CD14-positive monocyte (primary cell): ENCODE results near the gene TLX1. TPM values are rescaled to one million over a fixed set of nuclear protein-coding genes. Genes with fewer than 3 reads are reported as not detected.

ENCODE experiments used
- DNase-seq, 3 donors: peaks; one replicate each; pipeline ENCODE4 v3.0.0-alpha.2; 2011 to 2022
- H2AFZ ChIP-seq: 2 replicates; pipeline ENCODE4 v1.6.0; 2012; ENCODE audit warnings: mild to moderate bottlenecking, low read depth, low read length, inconsistent platforms; ENCODE audit not compliant: insufficient read depth, poor library complexity, severe bottlenecking
- H3K27ac ChIP-seq, 2 donors: 1 replicate in 1 of 2; 2 replicates in 1 of 2; pipeline ENCODE4 v1.5.1; 2012 to 2013; ENCODE audit warnings: low read length in 2 of 2, control low read depth in 1 of 2, inconsistent platforms in 1 of 2, low read depth in 1 of 2, mild to moderate bottlenecking in 1 of 2
- H3K27me3 ChIP-seq, 2 donors: one replicate each; pipeline versions ENCODE4 v1.6.0 to v1.6.1; 2011 to 2013; ENCODE audit warnings: low read length in 2 of 2; ENCODE audit not compliant: control insufficient read depth in 2 of 2, insufficient read depth in 2 of 2
- H3K36me3 ChIP-seq, 2 donors: replicated peaks in 1 of 2; 1 replicate in 1 of 2; 2 replicates in 1 of 2; pipeline versions ENCODE4 v1.5.1 to v1.6.1; 2012 to 2013; ENCODE audit warnings: low read length in 2 of 2, control low read depth in 1 of 2, inconsistent platforms in 1 of 2, mild to moderate bottlenecking in 1 of 2; ENCODE audit not compliant: insufficient read depth in 2 of 2, control insufficient read depth in 1 of 2
- H3K4me1 ChIP-seq, 2 donors: 1 replicate in 1 of 2; 2 replicates in 1 of 2; pipeline versions ENCODE4 v1.5.1 to v1.6.1; 2012 to 2013; ENCODE audit warnings: low read length in 2 of 2, control low read depth in 1 of 2, inconsistent platforms in 1 of 2, mild to moderate bottlenecking in 1 of 2, moderate library complexity in 1 of 2; ENCODE audit not compliant: insufficient read depth in 2 of 2, control insufficient read depth in 1 of 2
- H3K4me2 ChIP-seq: replicated peaks from 2 replicates; pipeline ENCODE3; 2012; ENCODE audit warnings: low read length, moderate library complexity, mild to moderate bottlenecking; ENCODE audit not compliant: poor library complexity, severe bottlenecking; ENCODE audit errors: extremely low read depth
- H3K4me3 ChIP-seq, 3 experiments: fragments of 200-600 bp in 1 of 3; sonication (generic) in 1 of 3; replicated peaks in 1 of 3; 1 replicate in 2 of 3; 2 replicates in 1 of 3; pipeline ENCODE4 v1.5.1; 2011 to 2013; ENCODE audit warnings: low read length in 3 of 3, mild to moderate bottlenecking in 3 of 3, control low read depth in 2 of 3, low read depth in 2 of 3, inconsistent platforms in 1 of 3, moderate library complexity in 1 of 3
- H3K79me2 ChIP-seq: 2 replicates; pipeline ENCODE4 v1.6.0; 2012; ENCODE audit warnings: mild to moderate bottlenecking, control low read depth, inconsistent platforms, low read length, moderate library complexity; ENCODE audit not compliant: insufficient read depth
- H3K9ac ChIP-seq: 2 replicates; pipeline ENCODE4 v1.6.0; 2017; ENCODE audit warnings: low read length, mild to moderate bottlenecking; ENCODE audit not compliant: insufficient read depth, poor library complexity, severe bottlenecking
- H3K9me3 ChIP-seq, 2 donors: replicated peaks in 1 of 2; 1 replicate in 1 of 2; 2 replicates in 1 of 2; pipeline versions ENCODE4 v1.5.1 to v1.6.1; 2012 to 2013; ENCODE audit warnings: low read length in 2 of 2, control low read depth in 1 of 2; ENCODE audit not compliant: control insufficient read depth in 1 of 2, insufficient read depth in 1 of 2
- H4K20me1 ChIP-seq: 2 replicates; pipeline ENCODE4 v1.6.0; 2012; ENCODE audit warnings: mild to moderate bottlenecking, low read length, control low read depth, moderate library complexity; ENCODE audit not compliant: insufficient read depth
- H3K27ac Mint-ChIP-seq, 7 donors: one replicate each; pipeline ENCODE4 v1.8.0; 2020; ENCODE audit warnings: mild to moderate bottlenecking in 7 of 7, mixed read lengths in 7 of 7, moderate library complexity in 6 of 7, inconsistent platforms in 2 of 7
- H3K27me3 Mint-ChIP-seq, 3 donors: one replicate each; pipeline ENCODE4 v1.8.0; 2021 to 2022; ENCODE audit warnings: low read depth in 3 of 3, mild to moderate bottlenecking in 3 of 3, mixed read lengths in 3 of 3, moderate library complexity in 3 of 3, inconsistent platforms in 1 of 3
- H3K36me3 Mint-ChIP-seq, 2 donors: one replicate each; pipeline ENCODE4 v1.8.0; 2020; ENCODE audit warnings: mixed read lengths in 2 of 2, inconsistent platforms in 1 of 2, mild to moderate bottlenecking in 1 of 2
- H3K4me1 Mint-ChIP-seq: one replicate; pipeline ENCODE4 v1.8.0; 2020; ENCODE audit warnings: mild to moderate bottlenecking, mixed read lengths
- H3K4me3 Mint-ChIP-seq, 2 donors: one replicate each; pipeline ENCODE4 v1.8.0; 2020; ENCODE audit warnings: mild to moderate bottlenecking in 2 of 2, mixed read lengths in 2 of 2, moderate library complexity in 1 of 2
- H3K9me3 Mint-ChIP-seq, 7 donors: one replicate each; pipeline ENCODE4 v1.8.0; 2020 to 2022; ENCODE audit warnings: mixed read lengths in 7 of 7, mild to moderate bottlenecking in 6 of 7, moderate library complexity in 6 of 7, inconsistent platforms in 2 of 7
- WGBS: methylation state at CpG from one replicate; pipeline ENCODE4 v1.1.5; 2013; ENCODE audit warnings: missing lambda C conversion rate; ENCODE audit not compliant: insufficient coverage; 5-methylcytosine and 5-hydroxymethylcytosine counted together
- intact Hi-C, 2 donors: fragments of 100-400 bp; cut with micrococcal nuclease; formaldehyde crosslinking; loops; one replicate each; pipeline versions ENCODE4 v1.15.0 to v1.15.1; 2023
- polyA plus RNA-seq, 3 donors: library from polyadenylated mRNA; depleted of rRNA in 1 of 3; unstranded in 2 of 3; stranded (reverse) in 1 of 3; fragments of 300-500 nt in 2 of 3; fragments of >200 nt in 1 of 3; fragmentation: Illumina TruSeq in 2 of 3; gene quantifications; 1 replicate in 2 of 3; 2 replicates in 1 of 3; pipeline ENCODE4 v1.2.3, GENCODE V29; 2012 to 2021
- TF ChIP-seq, protein P1 (sequence below): fragments of 200-600 bp; IDR thresholded peaks from one replicate; pipeline ENCODE4 v1.8.0; 2022; ENCODE audit warnings: antibody characterized with exemption, mild to moderate bottlenecking

The TLX1 gene
- polyA plus RNA-seq, 3 donors: not detected

DNA sequence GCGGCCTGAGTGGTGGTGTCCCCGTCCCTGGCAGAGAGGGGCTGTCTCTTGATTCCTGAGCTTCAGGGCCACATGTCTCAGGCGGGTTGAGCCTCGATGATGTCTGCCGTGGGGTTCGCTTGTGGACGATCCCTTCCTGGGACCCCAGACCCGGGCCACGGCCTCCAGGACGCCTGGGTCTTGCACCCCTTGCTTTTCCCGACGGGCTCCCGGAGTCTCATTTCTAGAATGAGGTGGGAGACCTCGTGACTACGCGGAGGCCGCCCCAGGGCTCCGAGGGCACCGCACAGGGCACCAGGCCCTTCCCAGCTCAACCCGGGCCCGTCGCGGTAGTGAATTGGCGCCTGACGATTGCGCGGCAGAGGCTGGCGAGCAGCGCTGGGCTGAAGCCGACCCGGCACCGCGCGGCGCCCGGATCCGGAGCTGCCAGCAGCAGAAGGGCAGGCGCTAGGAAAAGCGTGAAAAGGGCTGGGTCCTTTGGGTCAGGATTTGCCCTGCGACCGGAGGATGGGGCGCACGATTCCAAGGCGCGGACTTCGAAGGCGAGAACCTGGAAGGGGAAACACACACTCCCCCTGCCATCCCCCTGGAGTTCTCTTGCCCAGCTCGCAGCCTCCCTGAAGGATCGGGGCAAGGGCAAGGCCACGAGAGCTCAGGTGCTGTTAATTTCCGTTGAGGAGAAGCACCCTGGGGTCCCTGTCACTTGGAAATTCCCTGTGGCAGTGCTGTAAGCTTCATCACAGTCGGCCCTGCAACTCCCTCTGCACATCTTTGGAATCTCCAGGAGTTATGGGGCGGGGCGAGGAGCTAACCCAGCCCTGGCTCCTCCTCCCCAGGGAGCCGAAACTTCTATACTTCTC, 15.5 kb downstream of the TLX1 start:
- TF ChIP-seq, protein P1, sequence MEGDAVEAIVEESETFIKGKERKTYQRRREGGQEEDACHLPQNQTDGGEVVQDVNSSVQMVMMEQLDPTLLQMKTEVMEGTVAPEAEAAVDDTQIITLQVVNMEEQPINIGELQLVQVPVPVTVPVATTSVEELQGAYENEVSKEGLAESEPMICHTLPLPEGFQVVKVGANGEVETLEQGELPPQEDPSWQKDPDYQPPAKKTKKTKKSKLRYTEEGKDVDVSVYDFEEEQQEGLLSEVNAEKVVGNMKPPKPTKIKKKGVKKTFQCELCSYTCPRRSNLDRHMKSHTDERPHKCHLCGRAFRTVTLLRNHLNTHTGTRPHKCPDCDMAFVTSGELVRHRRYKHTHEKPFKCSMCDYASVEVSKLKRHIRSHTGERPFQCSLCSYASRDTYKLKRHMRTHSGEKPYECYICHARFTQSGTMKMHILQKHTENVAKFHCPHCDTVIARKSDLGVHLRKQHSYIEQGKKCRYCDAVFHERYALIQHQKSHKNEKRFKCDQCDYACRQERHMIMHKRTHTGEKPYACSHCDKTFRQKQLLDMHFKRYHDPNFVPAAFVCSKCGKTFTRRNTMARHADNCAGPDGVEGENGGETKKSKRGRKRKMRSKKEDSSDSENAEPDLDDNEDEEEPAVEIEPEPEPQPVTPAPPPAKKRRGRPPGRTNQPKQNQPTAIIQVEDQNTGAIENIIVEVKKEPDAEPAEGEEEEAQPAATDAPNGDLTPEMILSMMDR: no peak
- no peak overlapping the region for H3K27ac Mint-ChIP-seq
- Histone ChIP-seq H3K4me1 (peaks cover 0 to 5% of the 10 kb centered on the region in 2 donors), H3K36me3 (no peaks in the 10 kb centered on the region), H4K20me1 (no peaks in the 10 kb centered on the region), H3K27me3 (peaks cover 83 to 97% of the 10 kb centered on the region in 2 donors), H3K79me2 (no peaks in the 10 kb centered on the region), H3K9me3 (peaks cover 0 to 55% of the 10 kb centered on the region in 2 donors), H3K4me3 (no peak overlapping the region), H3K4me2 (no peak overlapping the region), H3K9ac (no peak overlapping the region), H2AFZ (no peak overlapping the region), H3K27ac (no peak overlapping the region)
- H3K36me3 Mint-ChIP-seq: no peaks in the 10 kb centered on the region
- H3K4me3 Mint-ChIP-seq: peak overlapping the region in 1 of 2 donors; percentile 74
- H3K9me3 Mint-ChIP-seq: peaks cover 0 to 24% (median 9%) of the 10 kb centered on the region in 7 donors
- DNase-seq: no peak
- 4% methylated on average over 51 of the region's 55 CpGs for WGBS
- peaks cover 92 to 98% (median 94%) of the 10 kb centered on the region in 3 donors for H3K27me3 Mint-ChIP-seq
- intact Hi-C loops: no loop called here
- peaks cover 4% of the 10 kb centered on the region for H3K4me1 Mint-ChIP-seq

GRCh38 chr10:101151395-101151794, 20.3 kb downstream of the TLX1 start:
- DNase-seq: no peak
- TF ChIP-seq, protein P1: no peak
- intact Hi-C loops: no loop called here
- peaks cover 0 to 16% (median 4%) of the 10 kb centered on the region in 7 donors for H3K9me3 Mint-ChIP-seq
- Histone ChIP-seq H3K36me3 (no peaks in the 10 kb centered on the region), H3K4me3 (no peak overlapping the region), H3K4me1 (no peaks in the 10 kb centered on the region), H4K20me1 (no peaks in the 10 kb centered on the region), H3K79me2 (no peaks in the 10 kb centered on the region), H3K4me2 (no peak overlapping the region), H3K27ac (no peak overlapping the region), H3K27me3 (peaks cover 58 to 80% of the 10 kb centered on the region in 2 donors), H3K9ac (no peak overlapping the region), H3K9me3 (peaks cover 0 to 23% of the 10 kb centered on the region in 2 donors), H2AFZ (no peak overlapping the region)
- H3K4me1 Mint-ChIP-seq: no peaks in the 10 kb centered on the region
- H3K36me3 Mint-ChIP-seq: no peaks in the 10 kb centered on the region
- H3K27ac Mint-ChIP-seq: no peak overlapping the region
- peak overlapping the region in 1 of 2 donors; percentile 43 for H3K4me3 Mint-ChIP-seq
- WGBS: 71% methylated on average over 1 of the region's 4 CpGs
- H3K27me3 Mint-ChIP-seq: peaks cover 68 to 86% (median 77%) of the 10 kb centered on the region in 3 donors
